GM21786 (cell line): ENCODE data around the gene C1S.
"Not testable (repeated sequence)": the region's sequence is repeated elsewhere in the genome, so short reads cannot be mapped to it uniquely, and the experiment has no call there.

Experiments used
- ATAC-seq: cut with Tn5 transposase; IDR thresholded peaks from one replicate; pipeline ENCODE4 v1.9.1; 2021; ENCODE audit not compliant: unreplicated experiment

The C1S gene

DNA sequence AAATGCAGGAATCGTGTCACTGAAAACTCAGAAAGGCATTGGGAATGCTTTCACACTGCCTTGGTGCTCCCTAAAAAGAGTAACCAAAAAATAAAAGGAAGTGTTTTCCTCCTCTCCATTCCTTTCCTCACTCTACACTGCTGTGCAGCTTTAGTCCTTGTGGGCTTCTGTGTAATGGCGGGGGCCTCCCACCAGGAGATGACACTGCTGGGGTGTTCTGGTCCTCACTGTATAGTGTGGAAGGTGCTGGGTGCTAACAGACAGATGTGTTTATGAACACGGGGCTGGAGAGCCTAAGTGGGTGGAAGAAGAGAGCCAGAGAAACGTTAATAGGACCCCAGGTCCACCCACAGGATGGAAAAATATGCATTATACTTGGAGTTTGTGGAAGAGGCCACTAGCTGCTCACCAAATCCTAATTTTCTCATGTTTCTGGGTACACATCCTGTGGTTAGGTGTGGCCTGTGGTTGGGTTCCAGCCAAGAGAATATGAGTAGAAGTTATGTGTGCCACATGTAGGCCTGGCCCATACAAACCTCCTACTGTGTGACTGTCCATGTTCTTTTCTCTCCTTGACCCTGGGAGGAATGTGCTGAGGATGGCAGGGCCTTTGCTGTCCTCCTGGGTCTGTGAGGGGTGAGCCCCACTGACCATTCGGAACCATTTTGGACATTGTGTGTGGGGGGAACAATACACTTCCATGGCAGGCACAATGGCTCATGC, 14.0 kb upstream of the C1S start:
- no peak for ATAC-seq

DNA sequence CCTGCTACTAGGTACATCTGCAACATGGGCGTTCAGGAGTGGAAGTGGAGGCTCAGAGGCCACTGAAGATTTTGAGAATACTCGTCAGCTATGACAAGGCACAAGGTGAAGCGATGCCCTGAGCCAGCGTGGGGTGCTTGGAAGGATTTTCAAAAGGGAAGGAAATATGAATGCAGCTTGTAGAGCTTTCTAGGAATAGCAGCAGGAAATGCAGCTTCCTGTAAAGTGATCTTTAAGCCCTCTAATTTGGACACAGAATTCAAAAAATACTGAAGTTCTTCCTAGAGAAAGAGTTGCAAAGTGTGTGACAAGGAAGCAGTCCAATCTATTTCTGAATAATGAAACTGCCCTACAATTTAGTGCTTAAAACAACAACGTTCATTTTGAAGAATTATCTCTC, 13.2 kb upstream of the C1S start:
- ATAC-seq, result no peak

DNA sequence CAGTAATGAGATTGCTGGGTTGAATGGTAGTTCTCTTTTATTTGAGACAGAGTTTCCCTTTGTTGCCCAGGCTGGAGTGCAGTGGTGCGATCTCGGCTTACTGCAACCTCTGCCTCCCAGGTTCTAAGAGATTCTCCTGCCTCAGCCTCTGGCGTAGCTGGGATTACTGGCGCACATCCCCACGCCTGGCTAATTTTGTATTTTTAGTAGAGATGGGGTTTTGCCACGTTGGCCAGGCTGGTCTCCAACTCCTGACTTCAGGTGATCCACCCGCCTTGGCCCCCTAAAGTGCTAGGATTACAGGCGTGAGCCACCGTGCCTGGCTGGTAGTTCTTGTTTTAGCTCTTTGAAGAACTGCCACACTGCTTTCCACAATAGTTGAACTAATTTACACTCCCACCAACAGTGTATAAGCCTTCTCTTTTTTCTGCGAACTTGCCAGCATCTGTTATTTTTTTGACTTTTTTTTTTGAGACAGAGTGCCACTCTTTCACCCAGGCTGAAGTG, 11.0 kb upstream of the C1S start:
- not testable (repeated sequence) for ATAC-seq

DNA sequence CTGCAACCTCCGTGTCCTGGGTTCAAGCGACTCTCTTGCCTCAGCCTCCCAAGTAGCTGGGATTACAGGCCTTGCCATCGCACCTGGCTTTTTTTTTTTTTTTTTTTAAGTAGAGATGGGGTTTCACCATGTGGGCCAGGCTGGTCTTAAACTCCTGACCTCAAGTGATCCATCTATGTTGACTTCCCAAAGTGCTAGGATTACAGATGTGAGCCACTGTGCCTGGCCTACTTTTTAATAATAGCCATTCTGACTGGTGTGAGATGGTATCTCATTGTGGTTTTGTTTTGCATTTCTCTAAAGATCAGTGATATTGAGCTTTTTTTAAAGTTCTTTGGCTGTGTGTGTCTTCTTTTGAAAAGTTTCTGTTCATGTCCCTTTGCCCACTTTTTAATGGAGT, 10.5 kb upstream of the C1S start:
- ATAC-seq, result not testable (repeated sequence)

DNA sequence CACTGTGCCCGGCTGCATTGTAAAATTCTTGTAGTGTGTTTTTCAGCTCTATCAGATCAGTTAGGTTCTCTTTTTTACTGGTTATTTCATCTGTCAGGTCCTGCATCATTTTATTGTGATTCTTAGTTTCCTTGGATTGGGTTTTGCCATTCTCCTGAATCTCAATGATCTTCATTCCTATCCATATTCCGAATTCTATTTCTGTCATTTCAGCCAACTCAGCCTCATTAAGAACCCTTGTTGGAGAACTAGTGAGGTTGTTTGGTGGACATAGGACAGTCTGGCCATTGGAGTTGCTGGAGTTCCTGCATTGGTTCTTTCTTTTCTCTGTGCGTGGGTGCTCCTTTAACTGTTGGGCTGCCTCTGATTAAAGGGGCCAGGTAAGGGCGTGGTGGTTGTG, 5.6 kb upstream of the C1S start:
- ATAC-seq, result no peak

DNA sequence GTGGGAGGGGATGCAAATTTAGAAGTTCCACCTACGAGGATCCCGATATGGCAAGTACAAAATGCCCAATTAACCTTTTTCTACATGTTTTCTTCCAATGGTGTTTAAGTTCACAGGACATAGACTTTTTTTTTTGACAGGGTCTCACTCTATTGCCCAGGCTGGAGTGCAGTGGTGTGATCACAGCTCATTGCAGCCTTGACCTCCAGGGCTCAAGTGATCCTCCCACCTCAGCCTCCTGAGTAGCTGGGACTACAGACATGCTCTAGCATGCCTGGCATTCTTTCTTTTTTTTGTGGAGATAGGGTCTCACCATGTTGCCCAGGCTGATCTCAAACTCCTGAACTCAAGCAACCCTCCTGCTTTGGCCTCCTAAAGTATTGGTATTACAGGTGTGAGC, 4.8 kb upstream of the C1S start:
- ATAC-seq, result not testable (repeated sequence)

DNA sequence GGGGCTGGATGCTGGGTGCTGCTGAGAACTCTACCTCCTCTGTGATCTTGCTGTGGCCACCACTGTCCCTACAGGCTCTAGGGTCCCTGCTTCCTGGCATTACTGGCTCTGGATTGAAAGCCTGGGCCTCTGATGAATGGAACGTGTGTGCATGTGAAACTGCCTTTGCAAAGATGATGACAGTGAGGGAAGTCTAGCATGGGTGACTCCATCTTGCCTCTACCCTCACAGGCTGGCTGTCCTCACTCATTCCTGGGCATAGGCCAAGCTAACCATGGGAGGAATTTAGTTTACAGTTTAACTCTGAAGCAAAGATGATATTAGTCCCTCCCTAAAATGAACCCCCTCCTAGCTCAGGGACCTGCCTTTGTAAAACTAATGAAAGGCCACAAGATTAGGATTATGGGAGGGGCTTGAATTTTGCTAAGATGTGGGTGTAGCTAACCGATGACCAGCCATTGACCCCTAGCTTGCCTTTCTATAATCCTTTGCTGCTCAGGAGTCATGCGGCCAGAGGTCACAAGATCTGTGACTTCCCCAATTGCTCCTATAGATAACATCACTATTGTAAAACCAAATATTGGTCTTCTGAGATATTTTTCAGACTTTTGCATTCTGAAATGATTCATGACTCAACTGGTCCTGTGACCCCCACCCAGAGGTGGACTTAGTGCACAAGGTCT, 2.2 kb upstream of the C1S start:
- no peak for ATAC-seq

DNA sequence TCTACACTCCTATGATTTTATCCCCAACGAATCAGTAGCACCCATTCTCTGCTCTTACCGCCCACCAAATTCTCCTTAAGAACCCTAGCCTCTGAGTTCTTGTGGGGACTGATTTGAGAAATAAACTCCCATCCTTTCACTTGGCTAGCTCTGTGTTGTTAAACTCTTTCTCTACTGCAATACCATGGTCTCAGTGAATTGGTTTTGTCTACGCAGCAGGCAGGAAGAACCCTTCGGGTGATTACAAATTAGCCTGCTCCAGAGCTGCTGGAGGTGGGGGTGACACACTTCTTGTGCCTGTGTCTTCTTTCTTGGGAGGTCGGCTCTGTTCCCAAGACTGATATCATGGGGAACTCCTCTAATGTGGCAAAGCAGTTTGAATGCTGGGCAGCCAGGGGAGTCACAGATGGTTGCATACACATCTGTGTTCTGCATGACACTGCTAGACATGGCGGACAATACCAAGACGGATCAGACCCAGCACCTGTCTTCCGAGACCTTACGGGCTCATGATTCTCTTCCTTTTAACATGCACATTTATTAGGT, 1.6 kb upstream of the C1S start:
- ATAC-seq, result no peak

DNA sequence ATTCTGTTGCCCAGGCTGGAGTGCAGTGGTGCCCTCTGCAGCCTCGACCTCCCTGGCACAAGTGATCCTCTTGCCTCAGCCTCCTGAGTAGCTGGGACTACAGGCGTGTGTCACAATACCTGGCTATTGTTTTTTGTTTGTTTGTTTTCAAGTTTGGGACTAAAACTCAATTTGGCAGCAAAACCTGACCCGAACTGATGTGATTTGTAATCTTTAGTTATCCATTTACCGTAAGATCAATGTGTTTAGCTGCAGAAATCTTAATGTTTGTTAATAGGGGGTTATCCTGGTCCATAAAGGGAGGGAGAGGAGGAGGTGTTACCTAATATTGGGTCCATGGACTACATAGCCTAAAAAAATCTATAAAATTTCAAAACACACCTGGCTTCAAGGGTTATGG, 738 bp upstream of the C1S start:
- no peak for ATAC-seq

DNA sequence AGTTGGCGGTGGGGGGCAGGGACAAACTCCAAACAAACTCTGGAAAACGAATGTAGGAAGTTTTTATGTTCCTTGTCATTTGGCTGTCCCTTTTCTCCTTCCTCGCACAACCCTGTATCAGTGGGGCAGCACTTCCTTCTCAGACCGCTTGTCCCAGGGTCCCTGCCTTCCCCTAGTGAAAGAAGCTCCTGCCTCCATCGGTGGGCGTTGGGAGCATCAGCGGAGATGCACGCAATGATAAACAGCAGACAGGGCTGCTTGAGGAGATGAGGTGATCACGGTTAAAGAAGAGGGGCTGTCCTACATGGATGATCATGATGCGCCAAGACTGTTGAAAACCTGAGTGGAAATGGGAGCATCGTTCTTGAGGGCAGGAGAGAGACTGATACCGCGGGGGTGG, 620 bp downstream of the C1S start:
- ATAC-seq, result no peak

DNA sequence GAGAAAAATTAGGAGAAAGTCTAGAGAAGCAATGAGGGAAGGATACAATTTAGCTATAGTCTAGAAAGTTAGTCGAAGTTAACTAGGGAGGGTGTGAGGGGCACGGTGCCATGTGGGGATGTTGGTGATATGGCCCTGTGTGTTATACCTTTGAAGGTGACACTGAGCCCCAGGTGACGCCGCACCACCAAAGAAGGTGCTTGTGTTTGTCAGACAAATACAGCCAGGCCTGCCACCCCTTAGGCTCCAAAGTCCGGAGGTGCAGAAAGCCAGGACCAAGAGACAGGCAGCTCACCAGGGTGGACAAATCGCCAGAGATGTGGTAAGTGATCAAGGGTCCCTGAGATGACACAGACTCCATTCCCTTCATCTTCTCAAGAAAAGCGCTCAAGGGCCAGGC, 1.1 kb downstream of the C1S start:
- no peak for ATAC-seq

DNA sequence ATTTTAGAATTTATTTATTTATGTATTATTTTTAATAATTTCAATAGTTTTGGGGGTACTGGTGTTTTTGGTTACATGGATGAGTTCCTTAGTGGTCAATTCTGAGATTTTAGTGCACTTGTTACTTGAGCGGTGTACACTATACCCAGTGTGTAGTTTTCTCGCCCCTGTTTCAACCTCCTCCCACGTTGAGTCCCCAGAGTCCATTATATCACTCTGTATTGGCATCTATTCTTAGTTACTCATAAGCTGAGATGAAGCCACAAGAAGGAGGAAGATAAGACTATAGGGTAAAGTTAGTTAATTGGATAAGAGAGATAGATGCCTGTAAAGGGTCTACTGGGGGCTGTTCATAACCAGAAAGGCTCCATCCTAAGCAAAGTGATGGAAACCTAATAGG, 4.0 kb downstream of the C1S start:
- no peak for ATAC-seq

DNA sequence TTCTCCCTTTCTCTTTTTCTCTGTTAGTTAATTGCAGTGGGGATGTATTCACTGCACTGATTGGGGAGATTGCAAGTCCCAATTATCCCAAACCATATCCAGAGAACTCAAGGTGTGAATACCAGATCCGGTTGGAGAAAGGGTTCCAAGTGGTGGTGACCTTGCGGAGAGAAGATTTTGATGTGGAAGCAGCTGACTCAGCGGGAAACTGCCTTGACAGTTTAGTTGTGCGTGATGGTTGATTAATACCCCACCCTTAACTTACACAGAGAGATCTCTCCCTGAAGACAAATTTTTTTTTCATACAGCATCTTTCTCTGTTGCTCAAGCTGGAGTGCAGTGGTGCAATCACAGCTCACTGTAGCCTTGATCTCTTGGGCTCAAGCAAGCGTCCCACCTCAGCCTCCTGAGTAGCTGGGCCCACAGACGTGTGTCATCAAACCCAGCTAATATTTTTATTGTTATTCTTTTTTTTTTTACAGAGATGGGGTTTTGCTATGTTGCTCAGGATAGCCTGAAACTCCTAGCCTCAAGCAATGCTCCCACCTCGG, 4.6 kb downstream of the C1S start:
- ATAC-seq, result no peak

DNA sequence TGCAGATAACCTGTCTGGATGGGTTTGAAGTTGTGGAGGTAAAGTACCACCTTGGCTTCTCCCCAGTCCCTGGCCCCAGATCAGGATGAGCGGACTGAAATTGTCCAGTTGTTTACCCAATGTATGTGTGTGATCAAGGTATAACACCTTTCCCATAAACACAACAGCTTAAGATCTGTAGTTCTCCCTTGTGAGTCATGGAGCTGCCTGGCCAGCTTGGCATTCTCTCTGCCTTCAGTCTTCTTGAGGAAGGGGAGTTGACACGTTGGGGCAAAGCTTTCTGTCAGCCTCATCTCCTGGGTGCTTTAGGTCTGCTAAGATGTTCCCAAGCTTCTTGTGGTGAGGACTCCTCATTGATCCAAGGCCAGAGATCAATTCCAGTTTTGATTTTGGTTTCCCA, 6.1 kb downstream of the C1S start:
- ATAC-seq, result no peak

DNA sequence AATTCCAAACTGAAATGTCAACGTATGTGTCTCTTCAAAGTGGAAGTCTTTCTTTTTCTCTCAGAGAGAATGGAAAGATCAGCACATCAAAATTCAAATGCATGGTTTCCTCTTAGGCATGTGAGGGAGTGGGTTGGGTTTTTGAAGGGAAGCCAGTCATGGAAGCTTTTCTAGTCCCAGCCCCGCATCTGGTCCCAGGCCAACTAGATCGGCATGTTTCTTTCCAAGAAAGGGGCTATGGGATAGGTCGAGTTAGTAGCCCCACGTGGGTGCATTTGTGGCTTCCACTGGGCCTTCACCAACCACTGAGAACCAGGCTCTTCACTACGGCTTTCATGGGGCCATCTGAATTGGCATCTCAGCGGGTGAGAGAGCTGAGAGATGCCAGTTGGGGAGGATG, 6.6 kb downstream of the C1S start:
- no peak for ATAC-seq

DNA sequence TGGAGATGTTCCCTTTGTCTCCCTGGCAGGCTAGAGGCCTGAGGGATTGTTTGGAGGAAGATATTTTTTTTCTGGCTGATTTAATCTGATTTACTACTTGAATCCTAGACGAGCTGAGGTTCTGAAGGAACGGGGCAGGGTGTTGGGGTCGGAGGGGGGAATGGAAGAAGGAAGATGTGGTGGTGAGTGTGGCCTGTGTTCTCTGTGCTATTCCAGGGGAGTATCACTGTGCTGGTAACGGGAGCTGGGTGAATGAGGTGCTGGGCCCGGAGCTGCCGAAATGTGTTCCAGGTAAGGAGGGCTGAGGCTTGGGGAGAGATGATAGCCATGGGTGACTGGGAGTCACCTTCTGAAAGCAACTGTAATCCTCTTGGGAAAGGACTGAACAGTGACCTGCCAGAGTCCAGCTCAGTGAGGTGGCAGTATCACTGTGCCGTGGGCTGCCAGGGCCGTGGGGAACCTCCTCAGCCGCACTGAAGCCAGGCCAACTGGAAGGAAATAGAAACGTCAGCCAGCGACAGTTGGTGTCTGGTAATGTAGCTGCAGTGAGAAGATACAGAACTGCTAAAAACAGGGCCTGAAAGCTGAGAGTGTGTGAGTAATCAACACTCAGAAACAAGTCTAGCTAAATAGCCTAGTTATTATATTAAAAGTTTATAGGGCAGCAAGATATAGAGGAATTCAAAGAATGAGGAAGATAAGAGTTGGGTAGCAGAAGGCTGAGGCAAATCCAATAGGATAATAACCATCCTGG, 7.9 kb downstream of the C1S start:
- no peak for ATAC-seq

DNA sequence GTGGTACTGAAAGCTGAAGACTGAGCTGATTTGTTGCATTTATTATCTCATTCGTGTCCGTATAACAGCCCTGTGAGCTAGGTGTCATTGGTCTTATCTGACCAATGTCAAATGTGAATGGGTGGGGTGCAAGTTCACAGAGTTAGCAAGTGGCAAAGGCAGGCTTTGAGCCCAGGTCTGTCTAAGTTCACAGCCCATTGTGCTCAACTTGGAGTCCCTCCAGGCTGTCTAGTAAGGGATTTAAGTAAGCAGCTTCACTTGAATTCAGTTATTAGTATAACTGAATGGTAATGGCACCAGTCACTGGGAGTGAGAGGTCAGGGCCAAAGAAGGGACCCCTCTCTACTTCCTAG, 8.5 kb downstream of the C1S start:
- ATAC-seq, result no peak

DNA sequence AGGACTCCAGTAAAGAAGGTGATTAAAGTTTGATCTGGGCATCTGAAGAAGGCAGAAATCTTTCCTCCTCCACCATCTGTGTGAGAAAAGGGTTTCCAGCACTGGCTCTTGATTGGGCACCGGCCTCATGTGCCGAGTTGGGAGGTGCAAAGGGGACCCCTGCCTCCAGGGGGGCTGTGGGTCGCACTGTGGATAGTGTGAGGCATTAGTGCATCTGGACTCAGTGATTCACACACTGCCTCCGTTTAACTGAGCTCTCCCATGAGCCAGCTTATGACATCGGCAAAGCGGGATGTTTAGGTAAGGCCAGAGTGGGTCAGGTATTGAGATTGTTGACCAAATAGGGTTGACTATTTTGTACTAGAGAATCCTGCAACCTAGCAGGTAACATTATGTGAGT, 8.9 kb downstream of the C1S start:
- ATAC-seq, result no peak

DNA sequence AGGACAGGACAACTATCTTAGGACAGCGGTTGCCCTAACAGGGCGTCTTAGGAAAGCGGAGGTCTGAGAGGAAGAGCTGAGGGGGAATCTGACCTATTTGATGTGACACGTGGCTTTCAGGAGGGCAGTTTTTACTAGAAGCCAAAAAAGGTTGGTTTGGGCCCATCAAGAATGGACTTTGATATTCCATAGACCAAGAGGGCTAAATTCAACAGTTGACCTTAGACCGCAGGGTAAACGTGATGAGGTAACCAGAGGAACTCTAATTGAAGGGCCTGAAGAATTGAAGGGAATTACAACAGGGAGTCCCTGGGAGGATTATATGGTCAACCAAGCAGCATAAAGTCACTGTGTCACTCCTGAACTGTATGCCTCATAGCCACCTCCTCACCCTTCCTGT, 11.5 kb downstream of the C1S start:
- ATAC-seq, result no peak

DNA sequence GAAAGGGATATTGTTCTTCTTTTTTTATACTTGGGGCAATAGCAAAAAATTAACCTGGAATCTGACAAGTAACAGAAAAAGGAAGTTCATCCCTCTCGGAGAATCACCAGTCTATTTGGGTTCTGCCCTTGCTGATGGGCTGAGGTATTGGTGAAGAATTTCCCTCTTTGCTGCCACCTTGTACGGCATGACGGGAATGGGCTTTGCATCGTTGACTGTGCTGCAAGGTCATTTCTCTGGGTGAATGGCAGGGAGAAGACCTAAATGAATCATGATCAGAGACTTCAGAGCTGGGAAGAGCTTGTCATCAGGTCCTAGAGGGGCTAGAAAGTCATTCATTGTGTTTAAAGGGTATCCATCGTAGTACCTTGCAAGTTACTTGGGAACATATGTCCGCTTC, 12.0 kb downstream of the C1S start:
- no peak for ATAC-seq

DNA sequence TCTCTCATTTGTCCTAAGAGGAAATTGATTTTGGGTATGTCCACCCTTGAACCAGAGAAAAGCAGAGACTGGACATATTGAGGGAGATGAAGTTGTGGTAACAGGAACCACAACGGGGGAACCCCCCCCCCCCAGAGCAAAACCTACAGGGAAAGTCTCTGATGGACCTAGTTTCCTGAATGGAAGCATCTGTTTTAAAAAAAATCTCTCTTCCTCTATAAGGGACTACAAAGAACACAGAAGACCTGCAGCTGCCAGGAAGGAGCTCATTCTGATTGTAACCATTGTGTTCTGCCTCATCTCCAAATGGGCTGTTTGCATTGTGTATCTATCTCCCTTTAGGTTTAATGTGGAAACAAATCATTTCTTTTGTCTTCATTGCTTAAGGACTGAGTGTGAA, 13.4 kb downstream of the C1S start:
- no peak for ATAC-seq

DNA sequence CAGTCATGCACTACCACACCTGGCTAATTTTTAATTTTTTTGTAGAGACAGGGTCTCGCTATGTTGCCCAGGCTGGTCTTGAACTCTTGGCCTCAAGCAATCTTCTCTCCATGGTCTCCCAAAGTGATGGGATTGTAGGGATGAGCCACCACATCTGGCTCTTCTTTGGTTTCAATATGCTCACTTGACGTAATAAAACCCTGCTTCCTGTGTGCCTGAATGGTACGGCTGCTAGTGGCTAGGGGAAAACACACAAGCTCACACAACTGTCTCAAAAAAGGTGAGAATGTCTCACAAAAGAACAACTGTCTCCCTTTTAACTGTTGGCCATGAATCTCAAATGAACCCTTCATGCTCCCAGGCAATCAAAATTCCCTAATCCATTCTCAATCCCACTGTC, 15.0 kb downstream of the C1S start:
- no peak for ATAC-seq
